ENCODE measurements around the gene PRKG1.

The PRKG1 gene

DNA sequence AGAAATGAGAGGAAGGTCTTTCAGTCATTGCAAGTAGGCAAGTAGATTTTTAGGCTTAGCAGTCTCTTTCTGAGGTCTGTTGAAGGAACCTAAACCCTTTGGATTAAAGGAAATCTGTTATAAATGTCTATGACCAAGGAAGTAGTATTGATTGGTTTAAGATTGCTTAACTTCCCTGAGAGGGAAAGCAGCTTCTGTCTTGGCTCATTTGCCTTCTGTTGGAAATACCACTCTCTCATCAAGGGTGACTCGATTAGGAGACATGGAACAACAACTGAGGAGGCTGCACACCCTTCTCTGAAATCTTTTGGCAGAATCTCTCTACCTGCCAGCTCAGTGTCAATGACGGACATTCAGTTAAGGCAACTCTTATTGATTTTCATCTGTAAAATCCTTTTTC, 282.9 kb downstream of the PRKG1 start:
- no peaks in the 10 kb centered on the region for H3K36me3 ChIP-seq (ENCODE audit: insufficient read depth, low read length)
- H3K9me2 ChIP-seq (replicated peaks; ENCODE audit: low read depth, low read length): no peaks in the 10 kb centered on the region
- no peaks in the 10 kb centered on the region for H3K27me3 ChIP-seq (ENCODE audit: insufficient read depth, low read length, poor library complexity, severe bottlenecking)
- no peaks in the 10 kb centered on the region for H3K9me3 ChIP-seq (ENCODE audit: insufficient read depth, low read depth, low read length)
- no peak overlapping the region for H2AFZ ChIP-seq (ENCODE audit: low read length)
- no peak overlapping the region for H3K4me2 ChIP-seq (ENCODE audit: low read depth, low read length, poor library complexity, severe bottlenecking)
- no peak for TF ChIP-seq EZH2phosphoT487 (IDR thresholded peaks at IDR 0.05; ENCODE audit: borderline replicate concordance)
- TF ChIP-seq CTCF (conservative IDR thresholded peaks at IDR 0.05; ENCODE audit: low read length): no peak
- H3F3A ChIP-seq (ENCODE audit: low read depth): no peaks in the 10 kb centered on the region
- H3K4me3 ChIP-seq (ENCODE audit: low read length, poor library complexity, severe bottlenecking): no peak overlapping the region
- H3K79me2 ChIP-seq (ENCODE audit: insufficient read depth, low read length): no peaks in the 10 kb centered on the region
- H4K20me1 ChIP-seq (ENCODE audit: insufficient read depth, low read length, poor library complexity, severe bottlenecking): no peaks in the 10 kb centered on the region
- no peaks in the 10 kb centered on the region for H3K4me1 ChIP-seq (ENCODE audit: insufficient read depth, low read length, poor library complexity, severe bottlenecking)
- no peak overlapping the region for H3K9ac ChIP-seq (ENCODE audit: low read depth, low read length, poor library complexity, severe bottlenecking)

DNA sequence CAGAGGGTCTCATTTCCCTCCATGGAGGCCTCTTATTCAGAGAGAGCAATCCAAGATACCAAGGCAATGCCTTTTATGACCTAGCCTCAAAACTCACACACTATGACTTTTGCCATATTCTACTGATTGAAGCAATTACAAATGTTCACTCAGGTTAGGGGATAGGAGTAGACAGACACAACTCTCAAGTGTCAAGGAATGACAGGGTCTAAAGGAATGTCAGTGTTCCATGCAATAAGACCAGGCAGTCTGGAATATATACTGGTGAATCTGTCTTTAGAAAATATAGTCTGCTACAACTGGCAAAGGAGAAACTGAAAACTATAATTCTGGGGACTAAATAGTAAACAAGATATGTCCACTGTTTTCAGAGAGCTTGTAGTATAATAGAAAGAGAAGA, 283.9 kb downstream of the PRKG1 start:
- Histone ChIP-seq H4K20me1 (ENCODE audit: insufficient read depth, low read length, poor library complexity, severe bottlenecking) (no peaks in the 10 kb centered on the region), H3F3A (ENCODE audit: low read depth) (no peaks in the 10 kb centered on the region), H3K9me2 (replicated peaks; ENCODE audit: low read depth, low read length) (no peaks in the 10 kb centered on the region), H3K27me3 (ENCODE audit: insufficient read depth, low read length, poor library complexity, severe bottlenecking) (no peaks in the 10 kb centered on the region), H3K9ac (ENCODE audit: low read depth, low read length, poor library complexity, severe bottlenecking) (no peak overlapping the region), H3K36me3 (ENCODE audit: insufficient read depth, low read length) (no peaks in the 10 kb centered on the region), H3K4me3 (ENCODE audit: low read length, poor library complexity, severe bottlenecking) (no peak overlapping the region), H3K4me1 (ENCODE audit: insufficient read depth, low read length, poor library complexity, severe bottlenecking) (no peaks in the 10 kb centered on the region), H2AFZ (ENCODE audit: low read length) (no peak overlapping the region), H3K79me2 (ENCODE audit: insufficient read depth, low read length) (no peaks in the 10 kb centered on the region), H3K4me2 (ENCODE audit: low read depth, low read length, poor library complexity, severe bottlenecking) (no peak overlapping the region), H3K9me3 (ENCODE audit: insufficient read depth, low read depth, low read length) (no peaks in the 10 kb centered on the region)
- no peak for TF ChIP-seq CTCF (conservative IDR thresholded peaks at IDR 0.05; ENCODE audit: low read length)
- TF ChIP-seq EZH2phosphoT487 (IDR thresholded peaks at IDR 0.05; ENCODE audit: borderline replicate concordance): no peak

DNA sequence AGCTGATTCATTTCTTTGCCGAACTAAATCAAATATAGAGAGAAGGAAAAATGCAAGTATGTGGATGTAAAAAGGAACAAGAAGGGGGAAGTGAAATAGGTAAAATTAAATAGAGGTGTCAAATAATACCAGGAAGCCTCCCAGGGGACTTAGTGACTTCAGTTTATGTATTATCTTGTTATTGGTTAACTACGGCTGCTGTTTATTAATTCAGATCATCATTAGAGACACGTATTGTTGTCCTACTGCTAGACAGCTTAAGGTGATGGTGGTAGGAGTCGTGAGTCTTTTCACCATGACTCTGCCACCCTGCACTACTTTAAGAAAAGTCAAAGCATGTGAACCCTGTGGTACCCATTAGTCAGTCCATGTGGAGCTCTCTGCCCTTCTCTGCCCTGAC, 289.1 kb downstream of the PRKG1 start:
- no peaks in the 10 kb centered on the region for H3K9me3 ChIP-seq (ENCODE audit: insufficient read depth, low read depth, low read length)
- no peaks in the 10 kb centered on the region for H3K9me2 ChIP-seq (replicated peaks; ENCODE audit: low read depth, low read length)
- no peaks in the 10 kb centered on the region for H4K20me1 ChIP-seq (ENCODE audit: insufficient read depth, low read length, poor library complexity, severe bottlenecking)
- H2AFZ ChIP-seq (ENCODE audit: low read length): no peak overlapping the region
- H3K4me2 ChIP-seq (ENCODE audit: low read depth, low read length, poor library complexity, severe bottlenecking): no peak overlapping the region
- no peaks in the 10 kb centered on the region for H3K79me2 ChIP-seq (ENCODE audit: insufficient read depth, low read length)
- TF ChIP-seq EZH2phosphoT487 (IDR thresholded peaks at IDR 0.05; ENCODE audit: borderline replicate concordance) (no peak), CTCF (conservative IDR thresholded peaks at IDR 0.05; ENCODE audit: low read length) (no peak)
- H3K9ac ChIP-seq (ENCODE audit: low read depth, low read length, poor library complexity, severe bottlenecking): no peak overlapping the region
- no peaks in the 10 kb centered on the region for H3F3A ChIP-seq (ENCODE audit: low read depth)
- H3K4me1 ChIP-seq (ENCODE audit: insufficient read depth, low read length, poor library complexity, severe bottlenecking): no peaks in the 10 kb centered on the region
- no peaks in the 10 kb centered on the region for H3K27me3 ChIP-seq (ENCODE audit: insufficient read depth, low read length, poor library complexity, severe bottlenecking)
- H3K36me3 ChIP-seq (ENCODE audit: insufficient read depth, low read length): no peaks in the 10 kb centered on the region
- no peak overlapping the region for H3K4me3 ChIP-seq (ENCODE audit: low read length, poor library complexity, severe bottlenecking)

Measured in Loucy (cell line).